GM13977 (cell line): Measurements from ENCODE around the gene ROR1.

Source experiments
- DNase-seq: peaks from one replicate; pipeline ENCODE4 v3.0.0; 2012; ENCODE audit warnings: low spot score
- CTCF ChIP-seq: IDR thresholded peaks from 2 replicates; pipeline ENCODE4 v1.5.1; 2012; ENCODE audit warnings: mild to moderate bottlenecking, control low read depth; ENCODE audit not compliant: insufficient read depth; ENCODE audit errors: extremely low read depth, missing control alignments
- in situ Hi-C: fragments of 300-500 bp; cut with MboI; formaldehyde crosslinking; loops from one replicate; pipeline ENCODE4 v1.12.0; 2022; ENCODE audit warnings: low sequenced_read_pairs, low pct_unique_long_range_greater_than_20kb, mixed read lengths, inconsistent platforms; ENCODE audit not compliant: unreplicated experiment

Gene ROR1

GRCh38 chr1:64195081-64195395 lies 421.2 kb downstream of the ROR1 start:
- DNase-seq: no peak
- no peak for TF ChIP-seq CTCF
- in situ Hi-C loops: no loop called here

DNA sequence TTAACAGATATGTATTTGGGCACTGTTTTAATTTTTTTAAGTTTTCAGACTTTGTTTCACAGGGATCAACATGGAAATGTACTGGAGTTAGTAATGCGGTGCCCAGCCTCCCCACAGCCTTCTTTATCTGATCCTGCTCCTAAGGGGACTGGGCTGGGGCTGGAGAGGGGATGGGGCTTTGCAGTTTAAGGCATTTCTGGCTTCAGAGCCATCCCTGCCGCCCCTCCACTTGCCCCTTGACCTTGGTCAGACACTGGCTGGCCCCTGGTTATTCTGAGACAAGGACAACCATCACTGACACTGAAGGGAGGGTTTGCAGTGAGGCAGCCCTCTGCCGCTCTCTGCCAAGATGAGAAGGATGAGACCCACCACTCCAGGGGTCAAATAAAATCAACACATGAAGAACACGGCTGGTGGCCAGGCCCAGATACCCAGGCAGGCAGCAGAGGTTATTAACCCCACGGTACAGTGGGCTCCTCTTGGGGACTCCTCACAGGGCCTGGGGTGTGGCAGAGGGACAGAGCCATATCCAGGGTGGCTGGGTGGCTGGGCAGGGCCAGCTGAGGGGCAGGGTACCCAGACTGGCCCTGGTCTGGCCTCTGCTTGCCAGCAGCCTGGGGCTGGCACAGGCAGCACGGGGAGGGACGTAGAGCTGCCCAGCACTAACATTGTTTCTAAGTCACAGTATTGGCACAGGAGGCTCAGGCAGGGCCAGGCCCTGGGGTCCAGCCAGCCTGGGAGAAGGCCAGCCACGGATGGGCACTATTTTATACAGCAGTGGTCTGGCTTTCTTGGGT lies 422.5 kb downstream of the ROR1 start:
- in situ Hi-C loops: no loop called here
- TF ChIP-seq CTCF: no peak
- DNase-seq: no peak

DNA sequence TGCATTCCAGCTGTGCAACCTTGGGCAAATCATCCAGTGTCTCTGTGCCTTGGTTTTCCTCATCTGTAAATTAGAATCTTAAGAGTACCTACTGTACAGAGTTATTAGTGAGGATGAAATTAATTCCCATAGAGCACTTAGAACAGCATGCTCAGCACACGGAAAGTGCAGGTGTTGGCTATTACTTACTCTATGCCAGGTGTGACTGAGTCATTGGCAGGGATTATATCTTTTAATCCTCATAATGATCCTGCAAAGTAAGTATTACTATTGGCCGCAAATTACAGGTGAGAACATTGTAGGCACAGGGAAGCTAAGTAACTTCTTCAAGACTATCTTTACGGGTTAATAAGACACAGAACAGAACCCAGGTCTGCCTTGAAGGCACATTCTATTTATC lies 423.3 kb downstream of the ROR1 start:
- in situ Hi-C loops: no loop called here
- no peak for DNase-seq
- TF ChIP-seq CTCF: no peak

- no peak for TF ChIP-seq CTCF
- in situ Hi-C loops: no loop called here
These were observed 425.3 kb downstream of the ROR1 start for GRCh38 chr1:64199154-64199553.

DNA sequence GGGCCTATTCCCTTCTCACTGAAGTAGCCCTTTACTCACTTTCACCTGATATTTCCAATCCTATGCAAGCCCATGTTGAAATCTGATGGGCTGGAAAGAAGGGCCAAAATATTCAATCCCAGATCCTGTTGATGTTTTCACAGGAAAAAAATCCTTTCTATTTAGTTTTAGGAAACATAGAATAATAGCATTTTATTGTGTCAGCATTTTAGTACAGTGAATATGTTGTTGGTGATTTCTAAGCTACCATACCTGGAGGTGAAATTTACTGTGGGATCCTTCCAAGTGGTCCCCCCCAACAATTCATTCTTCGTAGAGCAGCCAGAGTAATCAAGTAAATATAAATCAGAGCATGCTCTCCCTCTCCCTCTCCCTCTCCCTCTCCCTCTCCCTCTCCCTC lies 426.2 kb downstream of the ROR1 start:
- TF ChIP-seq CTCF: no peak
- in situ Hi-C loops: no loop called here
- DNase-seq: no peak

More at GRCh38 chr1:64199154-64199553, 425.3 kb downstream of the ROR1 start:
- DNase-seq: no peak

DNA sequence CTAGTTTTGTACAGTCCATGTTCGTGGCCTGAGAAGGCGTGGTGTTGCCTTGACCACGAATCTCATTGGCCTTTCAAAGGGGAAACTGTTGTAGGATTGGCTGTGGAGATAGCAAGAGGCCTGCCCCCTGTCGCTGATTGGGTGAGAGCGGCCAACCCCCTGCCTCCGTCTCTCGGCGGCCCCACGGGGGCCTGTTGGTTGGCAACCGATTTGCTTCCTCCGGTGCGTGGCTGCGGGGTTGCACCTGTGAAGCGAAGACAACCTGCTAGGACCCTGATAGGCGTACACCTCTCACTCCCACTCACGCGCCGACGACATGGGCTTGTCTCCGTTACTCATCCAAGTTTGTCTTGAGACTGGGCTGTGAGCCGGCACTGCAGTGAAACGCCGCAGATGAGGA lies 429.6 kb downstream of the ROR1 start, which contains the start of gene UBE2U:
Gene UBE2U, plus strand, starts transcription at position 204 of the 400 bp plus-strand sequence. CDS start 428 bp downstream, outside the sequence.
- no peak for TF ChIP-seq CTCF
- DNase-seq: no peak
- in situ Hi-C loops: no loop called here
